ENCODE results near the gene GOLPH3.

DNA sequence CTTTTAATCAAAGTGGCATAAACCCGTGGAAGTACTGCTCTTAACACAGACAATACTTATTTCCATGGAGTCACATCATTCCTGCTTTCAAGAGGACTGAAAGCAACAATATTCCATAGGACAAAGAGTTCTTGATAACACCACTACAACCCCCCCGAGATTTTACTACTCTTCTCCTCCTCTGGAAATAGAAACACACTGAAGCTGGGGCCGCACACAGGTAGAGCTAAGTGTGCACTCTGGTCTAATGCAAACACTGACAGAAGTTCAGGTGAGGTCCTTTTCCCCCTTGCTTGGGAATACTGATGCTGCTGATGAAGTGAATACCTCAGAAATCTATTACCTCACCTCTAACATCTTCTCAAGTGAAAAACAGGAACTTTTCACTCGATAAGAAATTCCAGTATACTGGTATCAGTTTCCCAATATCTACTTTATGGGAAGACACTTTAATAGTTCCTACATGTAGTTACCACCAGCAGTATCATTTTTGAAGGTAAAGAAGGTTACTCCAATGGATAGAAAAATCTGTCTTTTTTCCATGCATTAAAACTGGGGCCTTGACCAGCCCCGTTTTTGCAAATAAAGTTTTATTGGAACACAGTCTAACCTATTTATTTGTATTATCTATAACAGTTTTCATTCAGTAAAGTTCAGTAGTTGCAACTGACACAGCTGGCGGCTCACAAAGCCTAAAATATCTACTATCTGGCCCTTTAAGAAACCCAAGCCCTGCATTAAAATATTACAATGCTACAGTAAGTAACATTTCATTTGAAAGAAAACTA is 50.0 kb downstream of the GOLPH3 start:
- no peak for TF ChIP-seq CTCF (conservative IDR thresholded peaks at IDR 0.05; ENCODE audit: low read length)
- TF ChIP-seq EZH2phosphoT487 (IDR thresholded peaks at IDR 0.05; ENCODE audit: borderline replicate concordance), result no peak

Data from Loucy (cell line).